ENCODE measurements around the gene KCNH5.

GRCh38 chr14:62844546-62844945, 200.7 kb downstream of the KCNH5 start:
- TF ChIP-seq CTCF (conservative IDR thresholded peaks at IDR 0.05) (no peak), EZH2 (IDR thresholded peaks at IDR 0.05; ENCODE audit: low read depth) (no peak)
